IMR-90 (cell line): ENCODE measurements around the gene ZNF571. TPM values are rescaled to one million over a fixed set of nuclear protein-coding genes. Genes with fewer than 3 reads are reported as not detected.

Experiments
- ATAC-seq: fragments of 200-7000 bp; cut with Tn5 transposase; 2 replicates; pipeline ENCODE4 v1.9.1; 2020; ENCODE audit warnings: low read depth, mild to moderate bottlenecking, moderate library complexity
- BruUV-seq: library from RNA; stranded (reverse); fragments of 400-500 nt; replicated peaks from 2 replicates; lab custom pipeline; 2021; lab: Mats Ljungman, UMichigan
- CTCF ChIA-PET: fragments of 300-600 bp; formaldehyde crosslinking; extraction: SDS; loops from one replicate; lab custom pipeline; 2021; ENCODE audit warnings: antibody characterized with exemption; lab: Yijun Ruan, JAX
- POLR2A ChIA-PET: fragments of 300-600 bp; sonication (Branson Sonifier 250); formaldehyde crosslinking; loops from one replicate; lab custom pipeline; 2022; ENCODE audit warnings: antibody characterized with exemption; ENCODE audit not compliant: unreplicated experiment; lab: Charles Lee
- DNase-seq: peaks from one replicate; pipeline ENCODE4 v3.0.0; 2013
- H2AFZ ChIP-seq: replicated peaks from 2 replicates; pipeline ENCODE3; 2013; ENCODE audit warnings: low read length, mild to moderate bottlenecking; ENCODE audit not compliant: poor library complexity
- H2AK5ac ChIP-seq: 2 replicates; pipeline ENCODE4 v1.6.1; 2013; ENCODE audit warnings: low read depth, low read length, inconsistent platforms
- H2AK9ac ChIP-seq: replicated peaks from 2 replicates; pipeline ENCODE3; 2013; ENCODE audit warnings: mild to moderate bottlenecking, low read depth, low read length, moderate library complexity; ENCODE audit not compliant: poor library complexity
- H2BK120ac ChIP-seq: 2 replicates; pipeline ENCODE4 v1.6.1; 2013; ENCODE audit warnings: low read depth, low read length, inconsistent platforms
- H2BK15ac ChIP-seq: 3 replicates; pipeline ENCODE4 v1.6.1; 2013; ENCODE audit warnings: low read depth, low read length, inconsistent platforms
- H2BK20ac ChIP-seq: 2 replicates; pipeline ENCODE4 v1.6.1; 2013; ENCODE audit warnings: low read depth, mild to moderate bottlenecking, inconsistent platforms, low read length, moderate library complexity
- H2BK5ac ChIP-seq: 2 replicates; pipeline ENCODE4 v1.6.1; 2013; ENCODE audit warnings: mild to moderate bottlenecking, low read depth, low read length, inconsistent platforms; ENCODE audit not compliant: poor library complexity, severe bottlenecking
- H3K14ac ChIP-seq: replicated peaks from 2 replicates; pipeline ENCODE4 v1.6.1; 2013; ENCODE audit warnings: low read depth, low read length, inconsistent platforms
- H3K18ac ChIP-seq: 2 replicates; pipeline ENCODE4 v1.6.1; 2013; ENCODE audit warnings: low read depth, low read length, control low read depth
- H3K23ac ChIP-seq: 2 replicates; pipeline ENCODE4 v1.6.1; 2013; ENCODE audit warnings: low read depth, low read length, inconsistent platforms
- H3K27ac ChIP-seq: 2 replicates; pipeline ENCODE4 v1.5.1; 2013; ENCODE audit warnings: mild to moderate bottlenecking, control low read depth, low read length; ENCODE audit not compliant: insufficient read depth
- H3K27me3 ChIP-seq: 2 replicates; pipeline ENCODE4 v1.6.1; 2013; ENCODE audit warnings: low read length; ENCODE audit not compliant: control insufficient read depth, insufficient read depth
- H3K36me3 ChIP-seq: 2 replicates; pipeline ENCODE4 v1.6.1; 2013; ENCODE audit warnings: low read length, mixed read lengths; ENCODE audit not compliant: control insufficient read depth, insufficient read depth
- H3K4ac ChIP-seq: 2 replicates; pipeline ENCODE4 v1.6.1; 2013; ENCODE audit warnings: low read depth, low read length, inconsistent platforms
- H3K4me1 ChIP-seq: 2 replicates; pipeline ENCODE4 v1.6.1; 2013; ENCODE audit warnings: low read length, mixed read lengths; ENCODE audit not compliant: control insufficient read depth, insufficient read depth
- H3K4me2 ChIP-seq: 2 replicates; pipeline ENCODE4 v1.6.1; 2013; ENCODE audit warnings: low read depth, mild to moderate bottlenecking, control low read depth, low read length, moderate library complexity
- H3K4me3 ChIP-seq: 2 replicates; pipeline ENCODE4 v1.5.1; 2013; ENCODE audit warnings: low read depth, mild to moderate bottlenecking, control low read depth, low read length, moderate library complexity; ENCODE audit not compliant: insufficient read depth
- H3K56ac ChIP-seq: 2 replicates; pipeline ENCODE4 v1.6.1; 2013; ENCODE audit warnings: low read length, inconsistent platforms; ENCODE audit not compliant: insufficient read depth; ENCODE audit errors: extremely low read depth
- H3K79me1 ChIP-seq, 2 experiments: 2 replicates each; pipeline ENCODE4 v1.6.1; 2013; ENCODE audit warnings: low read length in 2 of 2, inconsistent platforms in 1 of 2, low read depth in 1 of 2
- H3K9ac ChIP-seq: 2 replicates; pipeline ENCODE4 v1.6.1; 2013; ENCODE audit warnings: low read depth, low read length, control low read depth
- H3K9me1 ChIP-seq: 2 replicates; pipeline ENCODE4 v1.6.1; 2013; ENCODE audit warnings: low read length, inconsistent platforms; ENCODE audit not compliant: insufficient read depth
- H3K9me3 ChIP-seq: 2 replicates; pipeline ENCODE4 v1.6.1; 2013; ENCODE audit warnings: low read length; ENCODE audit not compliant: control insufficient read depth, insufficient read depth
- H4K20me1 ChIP-seq: 2 replicates; pipeline ENCODE4 v1.6.1; 2013; ENCODE audit warnings: low read length, inconsistent platforms; ENCODE audit not compliant: insufficient read depth
- H4K5ac ChIP-seq: 2 replicates; pipeline ENCODE4 v1.6.1; 2013; ENCODE audit warnings: mild to moderate bottlenecking, low read depth, low read length, control low read depth
- H4K8ac ChIP-seq, 2 experiments: 2 replicates each; pipeline ENCODE4 v1.6.1; 2013; ENCODE audit warnings: low read depth in 2 of 2, low read length in 2 of 2, control low read depth in 1 of 2, inconsistent platforms in 1 of 2
- H4K91ac ChIP-seq: 2 replicates; pipeline ENCODE4 v1.6.1; 2013; ENCODE audit warnings: low read depth, low read length, inconsistent platforms; ENCODE audit not compliant: insufficient read depth
- BHLHE40 ChIP-seq: fragments of 150-350 bp; IDR thresholded peaks from 2 replicates; pipeline ENCODE4 v1.6.1; 2016; ENCODE audit warnings: mild to moderate bottlenecking, low read depth, low read length
- CEBPB ChIP-seq: IDR thresholded peaks from 2 replicates; pipeline ENCODE4 v1.6.1; 2012; ENCODE audit warnings: low read depth, low read length, improper control_type of control experiment
- CHD1 ChIP-seq: IDR thresholded peaks from 2 replicates; pipeline ENCODE4 v1.6.1; 2012; ENCODE audit warnings: low read depth, low read length, improper control_type of control experiment
- MAFK ChIP-seq: IDR thresholded peaks from 2 replicates; pipeline ENCODE4 v1.6.1; 2012; ENCODE audit warnings: low read depth, low read length, improper control_type of control experiment
- MXI1 ChIP-seq: IDR thresholded peaks from 2 replicates; pipeline ENCODE4 v1.6.1; 2012; ENCODE audit warnings: low read depth, mild to moderate bottlenecking, low read length, moderate library complexity, borderline replicate concordance
- WGBS, 2 experiments: methylation state at CpG; one replicate each; pipeline versions ENCODE4 v1.1.5 to v1.1.7; 2013; ENCODE audit warnings: missing lambda C conversion rate in 2 of 2; ENCODE audit not compliant: insufficient read length in 1 of 2; ENCODE audit errors: extremely low coverage in 2 of 2; 5-methylcytosine and 5-hydroxymethylcytosine counted together
- dilution Hi-C: fragments of 300-500 bp; cut with HindIII; formaldehyde crosslinking; loops from one replicate; pipeline ENCODE4 v1.14.3; 2018; ENCODE audit warnings: low sequenced_read_pairs; ENCODE audit not compliant: unreplicated experiment
- in situ Hi-C: fragments of 300-500 bp; cut with MboI; formaldehyde crosslinking; loops from 3 replicates; pipeline ENCODE4 v1.14.3; 2019; ENCODE audit warnings: low sequenced_read_pairs, inconsistent platforms, mixed read lengths
- intact Hi-C: fragments of 100-400 bp; cut with micrococcal nuclease; formaldehyde crosslinking; loops from 2 replicates; pipeline ENCODE4 v1.10.0; 2022
- polyA plus RNA-seq, 3 experiments: library from polyadenylated mRNA; depleted of rRNA; stranded (reverse); fragments of >200 nt; gene quantifications; 2 replicates each; pipeline ENCODE4 v1.2.3, GENCODE V29; 2012; ENCODE audit warnings: low replicate concordance in 1 of 3
- total RNA-seq: library from RNA; depleted of rRNA; stranded (reverse); fragments of >200 nt; gene quantifications from 2 replicates; pipeline ENCODE4 v1.2.3, GENCODE V29; 2012
- TF ChIP-seq, protein P1 (sequence below): fragments of 150-350 bp; IDR thresholded peaks from 2 replicates; pipeline ENCODE4 v1.6.1; 2016; ENCODE audit warnings: low read depth, mild to moderate bottlenecking, low read length, moderate library complexity, borderline replicate concordance
- TF ChIP-seq, protein P2 (sequence below): fragments of 150-350 bp; IDR thresholded peaks from 2 replicates; pipeline ENCODE4 v1.6.1; 2017; ENCODE audit warnings: mild to moderate bottlenecking, antibody characterized with exemption, low read length, low read depth

The ZNF571 gene
- total and polyA plus RNA-seq, 2 of the 4 experiments (the other 2 are of a cell fraction): 0.82 to 2.2 TPM

DNA sequence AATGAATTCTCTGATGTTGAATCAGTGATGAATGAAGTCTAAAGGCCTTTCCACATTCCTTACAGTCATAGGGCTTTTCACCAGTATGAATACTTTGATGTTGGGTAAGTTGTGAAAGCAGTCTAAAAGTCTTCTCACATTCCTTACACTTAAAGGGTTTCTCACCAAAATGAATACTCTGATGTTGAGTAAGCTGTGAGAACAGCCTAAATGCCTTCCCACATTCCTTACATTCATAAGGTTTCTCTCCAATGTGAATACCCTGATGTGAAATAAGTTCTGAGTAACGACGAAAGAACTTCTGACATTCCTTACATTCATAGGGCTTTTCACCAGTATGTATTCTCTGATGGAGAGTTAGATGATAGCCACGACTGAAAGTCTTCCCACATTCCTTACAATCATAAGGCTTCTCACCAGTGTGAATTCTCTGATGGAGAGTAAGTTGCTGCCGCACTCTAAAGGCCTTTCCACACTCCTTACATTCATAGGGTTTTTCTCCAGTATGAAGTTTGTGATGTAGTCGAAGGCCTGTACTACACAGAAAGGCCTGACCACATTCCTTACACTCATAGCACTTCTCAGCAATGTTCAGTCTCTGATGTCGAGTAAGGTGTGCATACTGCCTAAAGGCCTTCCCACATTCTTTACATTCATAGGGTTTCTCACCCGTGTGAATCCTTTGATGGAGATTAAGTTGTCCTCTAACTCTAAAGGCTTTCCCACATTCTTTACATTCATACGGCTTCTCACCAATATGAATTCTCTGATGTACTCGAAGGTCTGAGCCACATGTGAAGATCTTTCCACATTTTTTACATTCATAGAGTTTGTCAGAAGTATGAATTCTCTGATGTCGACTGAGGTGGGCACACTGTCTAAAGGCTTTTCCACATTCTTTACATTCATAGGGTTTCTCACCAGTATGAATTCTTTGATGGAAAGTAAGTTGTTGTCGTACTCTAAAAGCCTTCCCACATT is 40.8 kb upstream of the ZNF571 start (continued):
- no peak for TF ChIP-seq CEBPB

- BruUV-seq: no TSS peak
- DNase-seq: peak; percentile 58
- H3K27ac ChIP-seq: peak overlapping the region; percentile 47
Observed at GRCh38 chr19:37594982-37595382, 390 bp upstream of the ZNF571 start.

More at GRCh38 chr19:37594982-37595382, 390 bp upstream of the ZNF571 start:
- no peaks in the 10 kb centered on the region for H4K20me1 ChIP-seq
- H2AK9ac ChIP-seq: peak overlapping the region; percentile 69
- no peaks in the 10 kb centered on the region for H3K9me1 ChIP-seq
- H3K9ac ChIP-seq: peak overlapping the region; percentile 78
- intact Hi-C loops (loop anchor here (1.0 to 10.0 kb wide), 2 partner anchors 126 to 180 kb away; partner anchors contain the start of genes ZNF570 and ZNF573), in situ Hi-C loops (no loop called here), dilution Hi-C loops (no loop called here)
- no peaks in the 10 kb centered on the region for H3K79me1 ChIP-seq
- 4% methylated on average over 10 of the region's 20 CpGs; no CpG with 5 or more reads in 1 of the 2 experiments for WGBS, 2 experiments
- peak overlapping the region; percentile 14; the same call in 1 of the 2 replicates for H3K18ac ChIP-seq
- no peaks in the 10 kb centered on the region for H3K9me3 ChIP-seq
- CTCF ChIA-PET: no interaction called here
- POLR2A ChIA-PET: interaction anchor here (0.6 kb wide), 1 partner anchor 28 kb away, joined by 3 read pairs; no protein-coding TSS in a partner anchor
- no peaks in the 10 kb centered on the region for H3K36me3 ChIP-seq
- peak overlapping the region; percentile 98 for H2AFZ ChIP-seq
- H3K4me3 ChIP-seq: peak overlapping the region; percentile 91
- H4K8ac ChIP-seq: peak overlapping the region; percentile 9 to 49; a peak in 2 of 4 replicates
- H3K27me3 ChIP-seq: no peaks in the 10 kb centered on the region
- H3K56ac ChIP-seq: peak overlapping the region; percentile 35; the same call in 1 of the 2 replicates
- no peak overlapping the region for H2BK120ac ChIP-seq
- H3K4me2 ChIP-seq: peak overlapping the region; percentile 72
- peak; percentile 58 for ATAC-seq
- TF ChIP-seq, protein P1, sequence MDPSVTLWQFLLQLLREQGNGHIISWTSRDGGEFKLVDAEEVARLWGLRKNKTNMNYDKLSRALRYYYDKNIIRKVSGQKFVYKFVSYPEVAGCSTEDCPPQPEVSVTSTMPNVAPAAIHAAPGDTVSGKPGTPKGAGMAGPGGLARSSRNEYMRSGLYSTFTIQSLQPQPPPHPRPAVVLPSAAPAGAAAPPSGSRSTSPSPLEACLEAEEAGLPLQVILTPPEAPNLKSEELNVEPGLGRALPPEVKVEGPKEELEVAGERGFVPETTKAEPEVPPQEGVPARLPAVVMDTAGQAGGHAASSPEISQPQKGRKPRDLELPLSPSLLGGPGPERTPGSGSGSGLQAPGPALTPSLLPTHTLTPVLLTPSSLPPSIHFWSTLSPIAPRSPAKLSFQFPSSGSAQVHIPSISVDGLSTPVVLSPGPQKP: no peak
- TF ChIP-seq BHLHE40 (peak; percentile 33; the same call in 1 of the 2 replicates), MAFK (no peak), CHD1 (0 out of 2 replicates have a peak, but pooled peaks have one; percentile 6), MXI1 (peak; percentile 81; the same call in 1 of the 2 replicates)
- TF ChIP-seq, protein P2, sequence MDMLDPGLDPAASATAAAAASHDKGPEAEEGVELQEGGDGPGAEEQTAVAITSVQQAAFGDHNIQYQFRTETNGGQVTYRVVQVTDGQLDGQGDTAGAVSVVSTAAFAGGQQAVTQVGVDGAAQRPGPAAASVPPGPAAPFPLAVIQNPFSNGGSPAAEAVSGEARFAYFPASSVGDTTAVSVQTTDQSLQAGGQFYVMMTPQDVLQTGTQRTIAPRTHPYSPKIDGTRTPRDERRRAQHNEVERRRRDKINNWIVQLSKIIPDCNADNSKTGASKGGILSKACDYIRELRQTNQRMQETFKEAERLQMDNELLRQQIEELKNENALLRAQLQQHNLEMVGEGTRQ: 0 out of 2 replicates have a peak, but pooled peaks have one; percentile 8
- no peak overlapping the region for H2BK5ac ChIP-seq
- H2AK5ac ChIP-seq: no peak overlapping the region
- H2BK20ac ChIP-seq: no peak overlapping the region
- H4K91ac ChIP-seq: no peak overlapping the region
- H3K14ac ChIP-seq: peak overlapping the region; percentile 23; the same call in 1 of the 2 replicates
- no peaks in the 10 kb centered on the region for H3K4me1 ChIP-seq
- H3K23ac ChIP-seq: peak overlapping the region; percentile 30; the same call in 1 of the 2 replicates
- H3K4ac ChIP-seq: no peak overlapping the region
- H2BK15ac ChIP-seq: no peak overlapping the region
- H4K5ac ChIP-seq: no peak overlapping the region
